H1 (cell line): ENCODE results near the gene C3orf62. TPM values are rescaled to one million over a fixed set of nuclear protein-coding genes. Genes with fewer than 3 reads are reported as not detected.

ENCODE experiments used
- CTCF ChIA-PET: fragments of 300-600 bp; sonication (Branson Sonifier 250); formaldehyde crosslinking; loops from one replicate; lab custom pipeline; 2021; ENCODE audit not compliant: partially characterized antibody; lab: Charles Lee
- POLR2A ChIA-PET: fragments of 300-600 bp; sonication (Branson Sonifier 250); formaldehyde crosslinking; loops from one replicate; lab custom pipeline; 2021; ENCODE audit warnings: inconsistent platforms; ENCODE audit not compliant: partially characterized antibody; lab: Charles Lee
- DNase-seq, 2 experiments: peaks; one replicate each; pipeline versions ENCODE4 v3.0.0 to v3.0.0-alpha.2; 2010 to 2022; ENCODE audit warnings: low spot score in 2 of 2, low read depth in 1 of 2, mixed read lengths in 1 of 2
- FAIRE-seq: peaks from 2 replicates; lab custom pipeline; 2011; peaks lifted over from hg19 to GRCh38; lab: Jason Lieb, UNC
- H2AFZ ChIP-seq: 2 replicates; pipeline ENCODE4 v1.8.1; 2012; ENCODE audit warnings: low read length, inconsistent platforms
- H2AK5ac ChIP-seq: 2 replicates; pipeline ENCODE4 v1.6.1; 2013; ENCODE audit warnings: low read depth, low read length
- H2BK120ac ChIP-seq: replicated peaks from 2 replicates; pipeline ENCODE3; 2013; ENCODE audit warnings: low read depth, low read length, inconsistent platforms
- H2BK12ac ChIP-seq: 2 replicates; pipeline ENCODE4 v1.6.1; 2013; ENCODE audit warnings: low read depth, low read length
- H2BK15ac ChIP-seq: 2 replicates; pipeline ENCODE4 v1.6.1; 2013; ENCODE audit warnings: low read length
- H2BK20ac ChIP-seq: 2 replicates; pipeline ENCODE4 v1.6.1; 2013; ENCODE audit warnings: low read length
- H2BK5ac ChIP-seq: 2 replicates; pipeline ENCODE4 v1.6.1; 2013; ENCODE audit warnings: low read depth, low read length
- H3K14ac ChIP-seq: 2 replicates; pipeline ENCODE4 v1.6.1; 2013; ENCODE audit warnings: inconsistent platforms; ENCODE audit not compliant: insufficient read length
- H3K18ac ChIP-seq: 2 replicates; pipeline ENCODE4 v1.6.1; 2013; ENCODE audit warnings: low read length; ENCODE audit errors: extremely low read depth
- H3K23ac ChIP-seq: 2 replicates; pipeline ENCODE4 v1.6.1; 2013; ENCODE audit warnings: inconsistent platforms; ENCODE audit not compliant: insufficient read length
- H3K23me2 ChIP-seq: 2 replicates; pipeline ENCODE4 v1.6.1; 2013; ENCODE audit warnings: low read depth, low read length
- H3K27ac ChIP-seq: 2 replicates; pipeline ENCODE4 v1.6.1; 2011; ENCODE audit warnings: low read depth, low read length, inconsistent platforms
- H3K27me3 ChIP-seq, 4 experiments: replicated peaks in 1 of 4; 1 replicate in 1 of 4; 2 replicates in 3 of 4; pipeline versions ENCODE4 v1.6.1 to v1.8.1; 2011 to 2013; ENCODE audit warnings: low read length in 3 of 4, mild to moderate bottlenecking in 3 of 4, inconsistent platforms in 2 of 4, mixed read lengths in 2 of 4, moderate library complexity in 1 of 4; ENCODE audit not compliant: control insufficient read depth in 3 of 4, insufficient read depth in 3 of 4; ENCODE audit errors: extremely low read depth in 1 of 4
- H3K36me3 ChIP-seq, 4 experiments: 2 replicates each; pipeline versions ENCODE4 v1.6.1 to v1.8.1; 2011 to 2013; ENCODE audit warnings: mild to moderate bottlenecking in 4 of 4, low read length in 3 of 4, moderate library complexity in 2 of 4, control low read depth in 1 of 4, inconsistent platforms in 1 of 4; ENCODE audit not compliant: insufficient read depth in 4 of 4, control insufficient read depth in 2 of 4
- H3K4ac ChIP-seq: replicated peaks from 2 replicates; pipeline ENCODE3; 2013; ENCODE audit warnings: low read length, low read depth, mixed read lengths, inconsistent platforms; ENCODE audit not compliant: insufficient read length
- H3K4me1 ChIP-seq, 4 experiments: replicated peaks in 1 of 4; 1 replicate in 1 of 4; 2 replicates in 3 of 4; pipeline versions ENCODE4 v1.6.1 to v1.8.1; 2011 to 2013; ENCODE audit warnings: low read length in 3 of 4, inconsistent platforms in 2 of 4, mixed read lengths in 1 of 4; ENCODE audit not compliant: insufficient read depth in 4 of 4, control insufficient read depth in 3 of 4
- H3K4me2 ChIP-seq, 2 experiments: 2 replicates each; pipeline versions ENCODE4 v1.6.1 to v1.8.1; 2011 to 2013; ENCODE audit warnings: low read depth in 2 of 2, low read length in 2 of 2, control low read depth in 1 of 2, inconsistent platforms in 1 of 2, mild to moderate bottlenecking in 1 of 2; ENCODE audit not compliant: insufficient read depth in 1 of 2
- H3K4me3 ChIP-seq, 4 experiments: fragments of 200-600, 300-600 bp in 1 of 4; sonication (generic), shearing (Covaris generic), sonication (Bioruptor Twin) in 1 of 4; 2 replicates each; pipeline versions ENCODE4 v1.5.1 to v1.8.1; 2011 to 2016; ENCODE audit warnings: low read length in 4 of 4, low read depth in 3 of 4, control low read depth in 2 of 4, inconsistent platforms in 2 of 4, mild to moderate bottlenecking in 2 of 4, mixed read lengths in 1 of 4, moderate library complexity in 1 of 4; ENCODE audit not compliant: insufficient read depth in 2 of 4; ENCODE audit errors: extremely low read depth in 1 of 4
- H3K56ac ChIP-seq: replicated peaks from 2 replicates; pipeline ENCODE3; 2013; ENCODE audit warnings: low read depth, mild to moderate bottlenecking, mixed read lengths, low read length, inconsistent platforms; ENCODE audit not compliant: insufficient read length
- H3K79me1 ChIP-seq: 2 replicates; pipeline ENCODE4 v1.6.1; 2013; ENCODE audit warnings: low read depth, low read length, control low read depth
- H3K79me2 ChIP-seq, 2 experiments: 2 replicates each; pipeline versions ENCODE4 v1.6.1 to v1.8.1; 2012 to 2013; ENCODE audit warnings: low read length in 2 of 2, mild to moderate bottlenecking in 2 of 2, inconsistent platforms in 1 of 2; ENCODE audit not compliant: insufficient read depth in 2 of 2, control insufficient read depth in 1 of 2
- H3K9ac ChIP-seq, 4 experiments: replicated peaks in 1 of 4; 1 replicate in 1 of 4; 2 replicates in 3 of 4; pipeline versions ENCODE4 v1.6.1 to v1.8.1; 2011 to 2013; ENCODE audit warnings: low read depth in 3 of 4, low read length in 3 of 4, control low read depth in 2 of 4, mild to moderate bottlenecking in 2 of 4, moderate library complexity in 2 of 4, inconsistent platforms in 1 of 4; ENCODE audit errors: extremely low read depth in 1 of 4
- H3K9me3 ChIP-seq, 2 experiments: 2 replicates each; pipeline versions ENCODE4 v1.6.1 to v1.8.1; 2012 to 2013; ENCODE audit warnings: mild to moderate bottlenecking in 2 of 2, moderate library complexity in 2 of 2, control low read depth in 1 of 2, inconsistent platforms in 1 of 2, low read depth in 1 of 2, low read length in 1 of 2, mixed read lengths in 1 of 2; ENCODE audit not compliant: insufficient read depth in 2 of 2
- H4K20me1 ChIP-seq, 2 experiments: replicated peaks in 1 of 2; 2 replicates each; pipeline versions ENCODE3 to v1.8.1; 2011 to 2013; ENCODE audit warnings: inconsistent platforms in 2 of 2, low read length in 2 of 2, mild to moderate bottlenecking in 1 of 2; ENCODE audit not compliant: insufficient read depth in 2 of 2, control insufficient read depth in 1 of 2
- H4K5ac ChIP-seq: 2 replicates; pipeline ENCODE4 v1.6.1; 2013; ENCODE audit warnings: low read length, low read depth, mixed read lengths, inconsistent platforms; ENCODE audit not compliant: insufficient read length
- H4K8ac ChIP-seq: 2 replicates; pipeline ENCODE4 v1.8.0; 2013; ENCODE audit warnings: mild to moderate bottlenecking, moderate library complexity, low read length, inconsistent platforms; ENCODE audit not compliant: insufficient read depth; ENCODE audit errors: extremely low read depth
- H4K91ac ChIP-seq: replicated peaks from 2 replicates; pipeline ENCODE3; 2013; ENCODE audit warnings: low read length, mixed read lengths, inconsistent platforms; ENCODE audit not compliant: insufficient read length
- CTCF ChIP-seq, 3 experiments: IDR thresholded peaks; 1 replicate in 2 of 3; 2 replicates in 1 of 3; pipeline versions ENCODE4 v1.5.1 to v1.6.1; 2011; ENCODE audit warnings: low read length in 3 of 3, mild to moderate bottlenecking in 3 of 3, inconsistent platforms in 2 of 3, low read depth in 1 of 3, moderate library complexity in 1 of 3; ENCODE audit not compliant: insufficient read depth in 1 of 3; ENCODE audit errors: control extremely low read depth in 1 of 3
- JUN ChIP-seq: IDR thresholded peaks from 2 replicates; pipeline ENCODE4 v1.6.1; 2011; ENCODE audit warnings: low read depth, mild to moderate bottlenecking, improper control_type of control experiment, low read length
- WGBS, 2 experiments: shearing (Covaris generic) in 1 of 2; methylation state at CpG; one replicate each; pipeline versions ENCODE4 v1.1.6 to v1.1.7; 2013 to 2015; ENCODE audit warnings: low lambda C conversion rate in 2 of 2, mixed read lengths in 2 of 2, inconsistent platforms in 1 of 2, low coverage in 1 of 2, missing lambda C conversion rate in 1 of 2; ENCODE audit not compliant: insufficient replicate concordance in 2 of 2, insufficient coverage in 1 of 2, insufficient read length in 1 of 2; ENCODE audit errors: extremely low coverage in 1 of 2, missing lambda C conversion rate in 1 of 2; 5-methylcytosine and 5-hydroxymethylcytosine counted together
- polyA plus RNA-seq, 7 experiments: library from polyadenylated mRNA; depleted of rRNA in 3 of 7; stranded (reverse) in 5 of 7; unstranded in 2 of 7; fragments of >200 nt in 5 of 7; fragments of 200-250 nt in 2 of 7; gene quantifications; 1 replicate in 5 of 7; 2 replicates in 1 of 7; 4 replicates in 1 of 7; pipeline versions ENCODE4 v1.2.1 to v1.2.3, GENCODE V29; 2011 to 2013; ENCODE audit warnings: missing spikeins in 2 of 7, mixed read lengths in 2 of 7
- total RNA-seq: library from RNA; stranded (reverse); fragmentation: NEBNext Ultra II Directional; extraction: Animal tissue kit (Norgen Biotek cat#: 25700); gene quantifications from 2 replicates; pipeline ENCODE4 v1.2.1, GENCODE V29; 2021

Gene C3orf62
- total and polyA plus RNA-seq, 2 of the 8 experiments (the other 6 are each of a cell fraction or from before 2014, with no cell fraction given) = 1.1 to 3.0 TPM

DNA sequence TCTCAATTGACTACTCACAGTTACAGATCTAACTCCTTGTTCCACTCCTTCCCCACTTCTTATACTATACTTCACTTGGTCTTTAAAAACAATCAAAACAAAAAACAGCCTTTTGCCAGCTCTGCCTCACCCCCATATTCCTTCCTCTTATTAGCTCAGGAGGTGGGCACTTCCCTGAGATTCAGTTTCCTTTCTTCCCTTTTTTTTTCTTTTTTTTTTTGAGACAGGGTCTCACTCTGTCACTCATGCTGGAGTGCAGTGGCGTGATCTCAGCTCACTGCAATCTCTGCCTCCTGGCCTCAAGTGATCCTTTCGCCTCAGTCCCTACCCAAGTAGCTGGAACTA is 6.9 kb downstream of the C3orf62 start:
- Histone ChIP-seq H3K4me3 (no peak overlapping the region), H3K23ac (no peak overlapping the region), H2BK15ac (no peak overlapping the region), H2BK12ac (no peak overlapping the region), H2BK5ac (no peak overlapping the region), H2BK20ac (no peak overlapping the region), H3K23me2 (no peaks in the 10 kb centered on the region), H3K9ac (no peak overlapping the region), H4K20me1 (no peaks in the 10 kb centered on the region), H3K36me3 (no peaks in the 10 kb centered on the region), H3K14ac (no peak overlapping the region), H2AFZ (no peak overlapping the region), H4K91ac (no peak overlapping the region), H3K4ac (no peak overlapping the region), H2BK120ac (no peak overlapping the region), H3K4me1 (no peaks in the 10 kb centered on the region), H3K79me2 (no peaks in the 10 kb centered on the region), H3K56ac (no peak overlapping the region), H4K5ac (no peak overlapping the region), H3K9me3 (no peaks in the 10 kb centered on the region), H3K4me2 (no peak overlapping the region), H2AK5ac (no peak overlapping the region), H4K8ac (no peak overlapping the region), H3K27me3 (no peaks in the 10 kb centered on the region), H3K18ac (no peak overlapping the region), H3K27ac (no peak overlapping the region), H3K79me1 (no peaks in the 10 kb centered on the region)
- TF ChIP-seq CTCF (IDR thresholded peaks at IDR 0.05; ENCODE audit: control extremely low read depth in 1 of 3, insufficient read depth in 1 of 3, low read depth in 1 of 3, low read length in 3 of 3) = no peak
- TF ChIP-seq JUN = no peak
- POLR2A ChIA-PET = no interaction called here
- DNase-seq (no peak), FAIRE-seq (no peak)
- WGBS, 2 experiments = 77% methylated on average over 2 of the region's 2 CpGs; no CpG with 5 or more reads in 1 of the 2 experiments
- CTCF ChIA-PET = interaction anchor here (0.6 to 1.7 kb wide), 3 partner anchors 17 to 586 kb away, joined by 3 to 4 read pairs (median 4); no protein-coding TSS in a partner anchor
